Natural killer cell (primary cell): ENCODE measurements around the gene VPS13D. TPM values are rescaled to one million over a fixed set of nuclear protein-coding genes. Genes with fewer than 3 reads are reported as not detected.

ENCODE experiments used
- ATAC-seq, 3 donors: fragments of 150-1000 bp in 2 of 3; fragments of 200-7000 bp in 1 of 3; cut with Tn5 transposase; 1 replicate in 1 of 3; 2 replicates in 2 of 3; pipeline ENCODE4 v1.10.0; 2021; ENCODE audit warnings: mild to moderate bottlenecking in 2 of 3, moderate library complexity in 2 of 3
- DNase-seq, 2 donors: peaks; one replicate each; pipeline versions ENCODE4 v3.0.0 to v3.0.0-alpha.2; 2013 to 2021; ENCODE audit warnings: mixed read lengths in 1 of 2
- H3K27ac ChIP-seq: one replicate; pipeline ENCODE4 v1.5.1; 2013; ENCODE audit warnings: mild to moderate bottlenecking, low read length
- H3K27me3 ChIP-seq: one replicate; pipeline ENCODE4 v1.6.1; 2013; ENCODE audit warnings: low read length; ENCODE audit not compliant: control insufficient read depth, insufficient read depth
- H3K36me3 ChIP-seq: one replicate; pipeline ENCODE4 v1.6.1; 2013; ENCODE audit warnings: low read length; ENCODE audit not compliant: control insufficient read depth, insufficient read depth
- H3K4me1 ChIP-seq: one replicate; pipeline ENCODE4 v1.6.1; 2013; ENCODE audit warnings: low read length; ENCODE audit not compliant: control insufficient read depth, insufficient read depth
- H3K4me3 ChIP-seq: one replicate; pipeline ENCODE4 v1.5.1; 2013; ENCODE audit warnings: low read length
- H3K9me3 ChIP-seq: one replicate; pipeline ENCODE4 v1.6.1; 2013; ENCODE audit warnings: low read length; ENCODE audit not compliant: control insufficient read depth, insufficient read depth
- H3K27ac Mint-ChIP-seq, 2 donors: one replicate each; pipeline ENCODE4 v1.8.0; 2022; ENCODE audit warnings: mild to moderate bottlenecking in 2 of 2, mixed read lengths in 2 of 2, moderate library complexity in 1 of 2
- H3K27me3 Mint-ChIP-seq, 2 donors: one replicate each; pipeline ENCODE4 v1.8.0; 2022; ENCODE audit warnings: low read depth in 2 of 2, mixed read lengths in 2 of 2
- H3K36me3 Mint-ChIP-seq: one replicate; pipeline ENCODE4 v1.8.0; 2022; ENCODE audit warnings: mixed read lengths
- H3K4me1 Mint-ChIP-seq, 2 donors: one replicate each; pipeline ENCODE4 v1.8.0; 2022; ENCODE audit warnings: mixed read lengths in 2 of 2
- H3K4me3 Mint-ChIP-seq: one replicate; pipeline ENCODE4 v1.8.0; 2022; ENCODE audit warnings: mild to moderate bottlenecking, moderate library complexity, mixed read lengths
- H3K9me3 Mint-ChIP-seq, 2 donors: one replicate each; pipeline ENCODE4 v1.8.0; 2022; ENCODE audit warnings: mixed read lengths in 2 of 2
- CTCF ChIP-seq: fragments of 200-600 bp; IDR thresholded peaks from one replicate; pipeline ENCODE4 v1.8.0; 2022; ENCODE audit warnings: antibody characterized with exemption
- WGBS: methylation state at CpG from one replicate; pipeline ENCODE4 v1.1.7; 2013; ENCODE audit warnings: missing lambda C conversion rate; ENCODE audit not compliant: insufficient coverage; 5-methylcytosine and 5-hydroxymethylcytosine counted together
- intact Hi-C: fragments of 100-400 bp; cut with micrococcal nuclease; formaldehyde crosslinking; loops from one replicate; pipeline ENCODE4 v1.14.2; 2022
- total RNA-seq, 4 donors: library from RNA; stranded (reverse); fragments of 120-200 nt in 1 of 4; gene quantifications; one replicate each; pipeline versions ENCODE4 v1.2.3 to v1.2.4, GENCODE V29; 2013 to 2022

Gene VPS13D
- total RNA-seq, 3 donors from 2014 or later (not counting 1 experiment from before 2014, with no cell fraction given): 66.3 to 94.0 (median 81.7) TPM

GRCh38 chr1:12542138-12542465 lies 312.3 kb downstream of the VPS13D start:
- WGBS: 93% methylated on average over 9 of the region's 9 CpGs
- Mint-ChIP-seq H3K36me3 (peaks cover 7% of the 10 kb centered on the region), H3K4me3 (no peak overlapping the region), H3K27me3 (peaks cover 0 to 4% of the 10 kb centered on the region in 2 donors), H3K27ac (no peak overlapping the region), H3K9me3 (no peaks in the 10 kb centered on the region), H3K4me1 (peaks cover 0 to 7% of the 10 kb centered on the region in 2 donors)
- DNase-seq (no peak), ATAC-seq (no peak)
- no peaks in the 10 kb centered on the region for H3K9me3 ChIP-seq
- H3K4me1 ChIP-seq: peaks cover 4% of the 10 kb centered on the region
- no peaks in the 10 kb centered on the region for H3K36me3 ChIP-seq
- no peak overlapping the region for H3K4me3 ChIP-seq
- intact Hi-C loops: no loop called here
- no peaks in the 10 kb centered on the region for H3K27me3 ChIP-seq
- no peak overlapping the region for H3K27ac ChIP-seq
- no peak for TF ChIP-seq CTCF

GRCh38 chr1:12542616-12543592 lies 313.1 kb downstream of the VPS13D start:
- intact Hi-C loops: no loop called here
- no peak overlapping the region for H3K27ac Mint-ChIP-seq
- TF ChIP-seq CTCF: no peak
- DNase-seq (no peak), ATAC-seq (no peak)
- H3K36me3 Mint-ChIP-seq: no peaks in the 10 kb centered on the region
- H3K27me3 Mint-ChIP-seq: peaks cover 0 to 6% of the 10 kb centered on the region in 2 donors
- Histone ChIP-seq H3K9me3 (no peaks in the 10 kb centered on the region), H3K4me1 (peaks cover 4% of the 10 kb centered on the region), H3K4me3 (no peak overlapping the region), H3K27me3 (no peaks in the 10 kb centered on the region), H3K27ac (no peak overlapping the region), H3K36me3 (no peaks in the 10 kb centered on the region)
- H3K4me1 Mint-ChIP-seq: peaks cover 0 to 7% of the 10 kb centered on the region in 2 donors
- no peaks in the 10 kb centered on the region for H3K9me3 Mint-ChIP-seq
- no peak overlapping the region for H3K4me3 Mint-ChIP-seq
- 85% methylated on average over 4 of the region's 9 CpGs for WGBS

- Histone ChIP-seq H3K27me3 (no peaks in the 10 kb centered on the region), H3K9me3 (no peaks in the 10 kb centered on the region), H3K36me3 (no peaks in the 10 kb centered on the region), H3K4me1 (peaks cover 4% of the 10 kb centered on the region), H3K4me3 (no peak overlapping the region), H3K27ac (no peak overlapping the region)
- peaks cover 0 to 7% of the 10 kb centered on the region in 2 donors for H3K4me1 Mint-ChIP-seq
- no peak for ATAC-seq
- no peak overlapping the region for H3K27ac Mint-ChIP-seq
- no peaks in the 10 kb centered on the region for H3K36me3 Mint-ChIP-seq
- TF ChIP-seq CTCF: no peak
- no peaks in the 10 kb centered on the region for H3K9me3 Mint-ChIP-seq
- WGBS: 98% methylated on average over 5 of the region's 9 CpGs
- intact Hi-C loops: no loop called here
- H3K27me3 Mint-ChIP-seq: peaks cover 0 to 6% of the 10 kb centered on the region in 2 donors
- no peak for DNase-seq
- no peak overlapping the region for H3K4me3 Mint-ChIP-seq
These were observed 313.9 kb downstream of the VPS13D start for GRCh38 chr1:12543740-12544154.
